T-helper 17 cell (primary cell): ENCODE data around the gene IQCB1. TPM values are rescaled to one million over a fixed set of nuclear protein-coding genes. Genes with fewer than 3 reads are reported as not detected.
A peak's percentile ranks its signal among the peaks of the same experiment; 100 is the strongest.
"Not testable (repeated sequence)": the region's sequence is repeated elsewhere in the genome, so short reads cannot be mapped to it uniquely, and the experiment has no call there.

Source experiments
- ATAC-seq: fragments of 150-1000 bp; cut with Tn5 transposase; 2 replicates; pipeline ENCODE4 v1.10.0; 2021; ENCODE audit warnings: mild to moderate bottlenecking, moderate library complexity
- DNase-seq, 3 donors: peaks; one replicate each; pipeline versions ENCODE4 v3.0.0 to v3.0.0-alpha.2; 2020 to 2021
- H3K9me3 ChIP-seq: one replicate; pipeline ENCODE4 v1.7.0; 2013; ENCODE audit warnings: low read length, mild to moderate bottlenecking; ENCODE audit not compliant: control insufficient read depth, poor library complexity, severe bottlenecking
- H3K27ac Mint-ChIP-seq: one replicate; pipeline ENCODE4 v1.8.0; 2022; ENCODE audit warnings: mild to moderate bottlenecking, moderate library complexity, mixed read lengths
- H3K27me3 Mint-ChIP-seq: one replicate; pipeline ENCODE4 v1.8.0; 2022; ENCODE audit warnings: mixed read lengths
- H3K36me3 Mint-ChIP-seq: one replicate; pipeline ENCODE4 v1.8.0; 2022; ENCODE audit warnings: low read depth, mixed read lengths
- H3K4me1 Mint-ChIP-seq: one replicate; pipeline ENCODE4 v1.8.0; 2022; ENCODE audit warnings: mild to moderate bottlenecking, mixed read lengths
- H3K4me3 Mint-ChIP-seq: one replicate; pipeline ENCODE4 v1.8.0; 2022; ENCODE audit warnings: mild to moderate bottlenecking, moderate library complexity, mixed read lengths
- total RNA-seq, 4 donors: library from RNA in 2 of 4; stranded (reverse) in 2 of 4; gene quantifications; one replicate each; pipeline ENCODE4 v1.2.3 and lab custom pipeline; 2022 to 2026

The IQCB1 gene, protein sequence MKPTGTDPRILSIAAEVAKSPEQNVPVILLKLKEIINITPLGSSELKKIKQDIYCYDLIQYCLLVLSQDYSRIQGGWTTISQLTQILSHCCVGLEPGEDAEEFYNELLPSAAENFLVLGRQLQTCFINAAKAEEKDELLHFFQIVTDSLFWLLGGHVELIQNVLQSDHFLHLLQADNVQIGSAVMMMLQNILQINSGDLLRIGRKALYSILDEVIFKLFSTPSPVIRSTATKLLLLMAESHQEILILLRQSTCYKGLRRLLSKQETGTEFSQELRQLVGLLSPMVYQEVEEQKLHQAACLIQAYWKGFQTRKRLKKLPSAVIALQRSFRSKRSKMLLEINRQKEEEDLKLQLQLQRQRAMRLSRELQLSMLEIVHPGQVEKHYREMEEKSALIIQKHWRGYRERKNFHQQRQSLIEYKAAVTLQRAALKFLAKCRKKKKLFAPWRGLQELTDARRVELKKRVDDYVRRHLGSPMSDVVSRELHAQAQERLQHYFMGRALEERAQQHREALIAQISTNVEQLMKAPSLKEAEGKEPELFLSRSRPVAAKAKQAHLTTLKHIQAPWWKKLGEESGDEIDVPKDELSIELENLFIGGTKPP
- total RNA-seq, result 10 to 100 TPM; 47.4 to 55.1 TPM
- total RNA-seq (lab: John Stamatoyannopoulos, UW), result 36.8 to 56.9 reads per million in 2 donors

DNA sequence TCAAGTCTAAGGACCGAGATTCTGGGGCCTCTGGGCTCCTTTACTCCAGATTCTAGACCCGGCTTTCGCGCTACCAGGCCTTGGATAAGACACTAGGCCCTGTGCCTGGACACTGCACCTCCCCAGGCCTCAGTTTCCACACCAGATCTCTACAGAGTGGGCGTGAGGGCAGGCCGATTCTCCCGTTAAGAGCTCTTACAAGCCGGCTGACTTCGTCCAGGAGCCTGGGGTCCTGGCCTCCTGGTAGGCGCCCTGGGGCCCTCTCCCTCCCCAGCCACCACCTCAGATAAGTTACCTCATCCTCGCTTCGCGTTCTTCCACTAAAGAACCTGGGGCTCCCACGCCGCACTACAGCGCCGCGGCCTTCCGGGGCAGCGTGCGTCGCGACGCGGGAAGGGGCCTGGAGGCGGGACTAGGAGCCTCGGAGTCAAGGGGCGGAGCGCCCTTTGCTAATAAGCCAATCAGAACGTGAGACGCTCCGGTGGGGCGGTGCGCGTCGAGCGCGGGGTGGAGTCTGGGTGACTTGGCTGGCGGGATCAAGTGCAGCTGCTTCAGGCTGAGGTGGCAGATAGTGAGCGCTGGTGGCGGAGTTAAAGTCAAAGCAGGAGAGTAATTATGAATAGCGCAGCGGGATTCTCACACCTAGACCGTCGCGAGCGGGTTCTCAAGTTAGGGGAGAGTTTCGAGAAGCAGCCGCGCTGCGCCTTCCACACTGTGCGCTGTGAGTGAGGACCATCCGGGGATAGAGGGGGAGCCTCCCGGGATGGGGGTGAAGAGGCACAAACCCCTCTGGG, at the start of gene IQCB1, which contains the start of gene EAF2:
IQCB1 (minus strand) TSS at position 390 of the 794 bp plus-strand sequence. CDS start 6,100 bp downstream, outside the sequence.
EAF2 (plus strand) TSS at position 539 of the 794 bp plus-strand sequence; CDS start at position 616, 77 bp downstream.
- Mint-ChIP-seq H3K27me3 (no peaks in the 10 kb centered on the region), H3K27ac (peak within 1 kb of the TSS; percentile 99), H3K4me3 (peak within 1 kb of the TSS; percentile 99), H3K36me3 (peaks cover 3% of the 10 kb centered on the region), H3K4me1 (peaks cover 35% of the 10 kb centered on the region)
- no peaks in the 10 kb centered on the region for H3K9me3 ChIP-seq
- DNase-seq (peak; percentile 87 to 93 (median 92)), ATAC-seq (peak; percentile 98)

DNA sequence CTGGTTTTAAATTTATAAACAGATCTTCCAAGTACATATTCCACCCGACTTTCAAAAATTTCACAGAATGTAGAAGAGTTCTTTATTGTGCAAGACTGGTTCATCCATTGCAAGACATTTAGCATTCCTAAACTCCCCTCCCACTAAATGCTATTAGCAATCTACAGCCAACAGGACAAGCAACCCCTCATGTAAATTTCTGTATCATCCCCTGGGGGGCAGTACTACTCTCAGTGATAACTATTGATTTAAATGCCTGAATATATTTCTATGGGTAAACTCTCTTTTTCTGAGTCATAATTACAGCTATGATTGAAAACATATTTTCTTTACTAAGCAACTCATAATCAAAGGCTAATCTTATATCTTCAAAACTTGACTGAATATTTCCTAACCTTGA, 48.6 kb upstream of the IQCB1 start:
- DNase-seq, result no peak

DNA sequence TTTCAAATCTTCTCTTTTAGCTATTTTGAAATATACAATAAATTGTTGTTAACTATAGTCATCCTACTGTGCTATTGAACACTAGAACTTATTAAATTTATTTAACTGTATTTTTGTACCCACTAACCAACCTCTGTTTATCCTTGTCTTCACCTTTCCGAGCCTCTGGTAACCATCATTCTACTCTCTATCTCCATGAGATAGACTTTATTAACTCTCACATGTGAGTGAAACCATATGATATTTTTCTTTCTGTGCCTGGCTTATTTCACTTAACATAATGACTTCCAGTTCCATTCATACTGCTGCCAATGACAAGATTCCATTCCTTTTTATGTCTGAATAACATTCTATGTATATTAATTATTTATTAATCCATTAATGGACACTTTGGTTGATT, 43.6 kb upstream of the IQCB1 start:
- no peaks in the 10 kb centered on the region for H3K27me3 Mint-ChIP-seq
- H3K36me3 Mint-ChIP-seq, result no peaks in the 10 kb centered on the region
- ATAC-seq, result no peak
- no peak for DNase-seq
- H3K4me1 Mint-ChIP-seq, result no peaks in the 10 kb centered on the region
- no peaks in the 10 kb centered on the region for H3K9me3 ChIP-seq
- no peak overlapping the region for H3K27ac Mint-ChIP-seq
- H3K4me3 Mint-ChIP-seq, result no peak overlapping the region

More for the DNA sequence above, 48.6 kb upstream of the IQCB1 start:
- Mint-ChIP-seq H3K4me1 (no peaks in the 10 kb centered on the region), H3K36me3 (no peaks in the 10 kb centered on the region), H3K4me3 (no peak overlapping the region), H3K27me3 (no peaks in the 10 kb centered on the region), H3K27ac (no peak overlapping the region)
- no peaks in the 10 kb centered on the region for H3K9me3 ChIP-seq
- no peak for ATAC-seq

DNA sequence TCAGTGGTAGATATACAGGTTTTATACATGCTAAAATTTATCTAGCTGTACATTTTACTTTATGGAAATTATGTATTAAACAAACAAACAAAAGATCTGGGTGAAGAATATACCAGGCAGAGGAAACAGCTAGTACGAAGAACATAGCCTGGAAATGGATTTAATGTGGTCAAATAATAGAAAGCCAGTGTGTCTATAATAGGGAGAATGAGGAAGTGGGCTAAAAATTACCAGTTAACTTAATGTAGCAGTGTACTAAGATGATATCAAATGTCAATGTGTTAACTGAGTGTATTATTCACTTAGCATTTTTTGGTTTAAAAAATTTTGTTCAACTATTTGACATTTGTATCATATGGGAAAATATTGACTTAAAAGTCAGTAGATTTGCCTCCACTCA, 36.6 kb upstream of the IQCB1 start:
- H3K9me3 ChIP-seq, result no peaks in the 10 kb centered on the region
- ATAC-seq (no peak), DNase-seq (no peak)
- Mint-ChIP-seq H3K27ac (no peak overlapping the region), H3K27me3 (no peaks in the 10 kb centered on the region), H3K36me3 (peaks cover 6% of the 10 kb centered on the region), H3K4me1 (no peaks in the 10 kb centered on the region), H3K4me3 (no peak overlapping the region)

DNA sequence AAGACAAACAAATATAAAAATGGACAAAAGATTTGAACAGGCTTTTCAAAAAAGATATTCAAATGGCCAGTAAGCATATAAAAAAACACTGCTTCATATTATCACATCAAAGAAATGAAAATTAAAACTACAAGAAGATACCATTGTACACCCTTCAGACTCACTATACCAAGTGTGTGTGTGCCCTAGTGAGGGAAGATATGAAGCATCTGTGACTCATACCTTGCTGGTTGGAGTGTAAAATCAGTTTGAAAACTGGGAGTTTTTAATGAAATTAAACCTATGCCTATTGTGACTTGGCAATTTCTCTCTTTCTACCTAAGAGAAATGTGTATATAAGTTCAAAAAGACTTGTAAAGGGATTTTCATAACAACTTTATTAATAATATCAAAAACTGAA, 35.9 kb upstream of the IQCB1 start:
- no peak overlapping the region for H3K4me3 Mint-ChIP-seq
- H3K27ac Mint-ChIP-seq, result no peak overlapping the region

DNA sequence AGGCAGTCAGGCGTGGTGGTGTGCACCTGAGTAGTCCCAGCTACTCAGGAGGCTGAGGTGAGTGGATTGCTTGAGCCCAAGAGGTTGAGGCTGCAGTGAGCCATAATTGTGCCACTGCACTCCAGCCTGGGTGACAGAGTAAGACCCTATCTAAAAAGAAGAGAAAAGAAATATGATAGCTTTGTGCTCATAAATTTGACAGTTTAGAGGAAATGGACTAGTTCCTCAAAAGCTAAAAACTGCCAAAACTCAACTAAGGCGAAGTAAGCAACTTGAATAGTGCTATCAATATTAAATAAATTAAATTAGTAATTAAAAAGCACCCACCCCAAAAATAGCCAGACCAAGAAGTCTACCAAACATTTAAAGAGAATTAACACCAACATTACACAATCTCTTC, 34.9 kb upstream of the IQCB1 start:
- no peaks in the 10 kb centered on the region for H3K27me3 Mint-ChIP-seq
- no peak overlapping the region for H3K4me3 Mint-ChIP-seq
- DNase-seq, result no peak
- ATAC-seq, result no peak
- no peaks in the 10 kb centered on the region for H3K4me1 Mint-ChIP-seq
- H3K36me3 Mint-ChIP-seq, result peaks cover 6% of the 10 kb centered on the region
- no peak overlapping the region for H3K27ac Mint-ChIP-seq
- no peaks in the 10 kb centered on the region for H3K9me3 ChIP-seq

More for the DNA sequence above, 35.9 kb upstream of the IQCB1 start:
- H3K4me1 Mint-ChIP-seq, result no peaks in the 10 kb centered on the region
- no peak for DNase-seq
- H3K27me3 Mint-ChIP-seq, result no peaks in the 10 kb centered on the region
- no peaks in the 10 kb centered on the region for H3K9me3 ChIP-seq
- peaks cover 6% of the 10 kb centered on the region for H3K36me3 Mint-ChIP-seq
- no peak for ATAC-seq

DNA sequence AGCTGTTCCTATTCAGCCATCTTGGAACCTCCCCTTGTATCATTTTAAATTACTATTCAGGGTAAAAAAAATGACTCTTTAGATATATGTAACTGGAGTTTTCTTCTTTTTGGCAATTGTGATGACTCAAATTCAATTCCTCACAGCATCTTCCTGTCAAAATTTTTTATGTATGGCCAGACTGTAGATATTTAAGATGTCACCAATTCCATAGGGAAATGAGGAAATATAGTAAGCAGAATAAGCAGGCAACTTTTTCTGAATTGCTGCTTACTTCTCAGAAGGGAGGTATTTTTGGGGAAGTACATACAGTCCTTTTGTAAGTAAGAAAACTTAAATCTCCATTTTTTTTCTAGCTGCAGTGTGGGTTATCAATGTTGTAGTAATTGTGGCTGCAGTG, 28.9 kb upstream of the IQCB1 start:
- peaks cover 4% of the 10 kb centered on the region for H3K4me1 Mint-ChIP-seq
- DNase-seq (no peak), ATAC-seq (no peak)
- H3K27ac Mint-ChIP-seq, result no peak overlapping the region
- H3K36me3 Mint-ChIP-seq, result peaks cover 5% of the 10 kb centered on the region
- no peak overlapping the region for H3K4me3 Mint-ChIP-seq
- H3K9me3 ChIP-seq, result no peaks in the 10 kb centered on the region
- no peaks in the 10 kb centered on the region for H3K27me3 Mint-ChIP-seq

DNA sequence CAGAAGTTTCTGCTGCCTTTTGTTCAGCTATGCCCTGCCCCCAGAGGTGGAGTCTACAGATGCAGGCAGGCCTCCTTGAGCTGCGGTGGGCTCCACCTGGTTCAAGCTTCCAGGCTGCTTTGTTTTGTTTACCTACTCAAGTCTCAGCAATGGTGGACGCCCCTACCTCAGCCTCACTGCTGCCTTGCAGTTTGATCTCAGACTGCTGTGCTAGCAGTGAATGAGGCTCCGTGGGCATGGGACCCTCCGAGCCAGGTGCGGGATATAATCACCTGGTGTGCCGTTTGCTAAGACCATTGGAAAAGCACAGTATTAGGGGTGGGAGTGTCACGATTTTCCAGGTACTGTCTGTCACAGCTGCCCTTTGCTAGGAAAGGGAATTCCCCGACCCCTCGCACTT, 28.4 kb upstream of the IQCB1 start:
- not testable (repeated sequence) for H3K4me3 Mint-ChIP-seq, DNase-seq, ATAC-seq, H3K27ac Mint-ChIP-seq, H3K9me3 ChIP-seq, H3K36me3 Mint-ChIP-seq, H3K4me1 Mint-ChIP-seq, H3K27me3 Mint-ChIP-seq

DNA sequence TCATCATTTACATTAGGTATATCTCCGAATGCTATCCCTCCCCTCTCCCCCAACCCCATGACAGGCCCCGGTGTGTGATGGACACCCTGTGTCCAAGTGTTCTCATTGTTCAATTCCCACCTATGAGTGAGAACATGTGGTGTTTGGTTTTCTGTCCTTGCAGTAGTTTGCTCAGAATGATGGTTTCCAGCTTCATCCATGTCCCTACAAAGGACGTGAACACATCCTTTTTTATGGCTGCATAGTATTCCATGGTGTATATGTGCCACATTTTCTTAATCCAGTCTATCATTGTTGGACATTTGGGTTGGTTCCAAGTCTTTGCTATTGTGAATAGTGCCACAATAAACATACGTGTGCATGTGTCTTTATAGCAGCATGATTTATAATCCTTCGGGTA, 22.9 kb upstream of the IQCB1 start:
- H3K4me3 Mint-ChIP-seq, H3K36me3 Mint-ChIP-seq, H3K4me1 Mint-ChIP-seq, ATAC-seq, DNase-seq, H3K9me3 ChIP-seq, H3K27me3 Mint-ChIP-seq, H3K27ac Mint-ChIP-seq: not testable (repeated sequence)

DNA sequence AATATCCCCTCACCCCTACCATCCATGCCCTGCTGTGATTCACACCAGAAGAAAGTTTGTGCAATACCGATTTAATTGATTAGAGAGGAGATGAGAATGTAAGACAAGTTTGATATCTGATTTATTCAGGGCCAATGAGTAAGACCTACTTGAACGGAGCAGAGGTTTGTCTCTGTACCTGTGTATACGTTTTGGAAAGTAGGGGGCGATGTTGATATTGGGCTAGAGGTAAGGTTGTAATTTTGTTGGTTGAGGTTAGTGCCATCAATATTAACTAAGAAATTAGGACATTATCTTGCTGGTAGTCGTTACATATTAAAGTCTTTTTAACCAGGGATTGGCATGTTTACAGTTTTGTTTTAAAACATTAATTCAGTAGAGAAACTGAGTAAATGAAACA, 20.7 kb upstream of the IQCB1 start:
- DNase-seq, result no peak
- peaks cover 3% of the 10 kb centered on the region for H3K36me3 Mint-ChIP-seq

DNA sequence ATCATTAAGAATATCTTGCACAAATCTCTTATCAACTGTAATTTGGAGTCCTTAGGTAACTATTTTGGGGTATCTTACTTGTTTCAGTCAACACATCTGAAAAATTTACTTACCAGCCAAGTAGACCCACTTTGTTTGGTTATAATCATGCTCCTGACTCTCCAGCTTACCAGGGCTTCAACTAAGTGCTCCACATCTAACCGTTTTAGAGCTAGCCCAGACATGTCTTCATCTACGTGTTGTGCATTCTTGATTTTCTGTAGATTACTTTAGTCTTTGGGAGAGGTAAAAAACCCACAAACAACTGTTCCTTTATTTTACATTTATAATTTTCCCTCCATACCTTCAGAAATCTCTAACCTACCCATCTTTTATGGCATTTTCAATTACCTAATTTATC, 17.4 kb upstream of the IQCB1 start:
- H3K27ac Mint-ChIP-seq, result no peak overlapping the region
- no peak for DNase-seq

More for the DNA sequence above, 20.7 kb upstream of the IQCB1 start:
- Mint-ChIP-seq H3K27me3 (no peaks in the 10 kb centered on the region), H3K4me3 (no peak overlapping the region), H3K27ac (peak overlapping the region; percentile 6), H3K4me1 (peaks cover 4% of the 10 kb centered on the region)
- H3K9me3 ChIP-seq, result no peaks in the 10 kb centered on the region
- ATAC-seq, result no peak

DNA sequence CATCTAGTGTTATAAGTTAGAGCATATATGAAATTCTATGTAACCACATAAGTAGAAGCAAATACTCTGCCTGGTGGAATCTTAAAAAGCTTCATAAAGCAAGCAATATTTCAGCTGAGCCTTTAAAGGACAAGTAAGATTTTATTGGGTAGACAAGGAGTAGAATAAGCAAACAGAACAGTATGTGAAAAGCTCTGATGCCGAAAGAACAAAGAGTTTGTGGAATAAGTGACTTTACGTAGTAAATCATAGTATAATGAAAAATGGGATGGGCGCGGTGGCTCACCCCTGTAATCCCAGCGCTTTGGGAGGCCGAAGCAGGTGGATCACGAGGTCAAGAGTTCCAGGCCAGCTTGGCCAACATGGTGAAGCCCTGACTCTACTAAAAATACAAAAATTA, 10.0 kb upstream of the IQCB1 start:
- peaks cover 6% of the 10 kb centered on the region for H3K36me3 Mint-ChIP-seq
- H3K4me1 Mint-ChIP-seq, result peaks cover 3% of the 10 kb centered on the region
- ATAC-seq, result no peak
- DNase-seq, result no peak
- H3K9me3 ChIP-seq, result no peaks in the 10 kb centered on the region
- no peak overlapping the region for H3K27ac Mint-ChIP-seq
- H3K4me3 Mint-ChIP-seq, result no peak overlapping the region
- H3K27me3 Mint-ChIP-seq, result no peaks in the 10 kb centered on the region

More for the DNA sequence above, 17.4 kb upstream of the IQCB1 start:
- no peaks in the 10 kb centered on the region for H3K36me3 Mint-ChIP-seq
- ATAC-seq, result no peak
- peaks cover 4% of the 10 kb centered on the region for H3K4me1 Mint-ChIP-seq
- H3K9me3 ChIP-seq, result no peaks in the 10 kb centered on the region
- no peak overlapping the region for H3K4me3 Mint-ChIP-seq
- no peaks in the 10 kb centered on the region for H3K27me3 Mint-ChIP-seq

DNA sequence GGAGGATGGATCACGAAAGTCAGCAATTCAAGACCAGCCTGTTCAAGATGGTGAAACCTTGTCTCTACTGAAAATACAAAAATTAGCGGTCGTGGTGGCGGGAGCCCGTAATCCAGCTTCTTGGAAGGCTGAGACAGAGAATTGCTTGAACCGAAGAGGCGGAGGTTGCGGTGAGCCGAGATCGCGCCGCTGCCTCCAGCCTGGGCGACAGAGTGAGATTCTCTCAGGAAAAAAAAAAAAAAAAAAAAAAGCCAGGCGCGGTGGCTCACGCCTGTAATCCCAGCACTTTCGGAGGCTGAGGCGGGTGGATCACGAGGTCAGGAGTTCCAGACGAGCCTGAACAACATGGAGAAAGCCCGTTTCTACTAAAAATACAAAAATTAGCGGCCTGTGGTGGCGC, 5.1 kb upstream of the IQCB1 start:
- H3K4me1 Mint-ChIP-seq, result peaks cover 16% of the 10 kb centered on the region
- no peak overlapping the region for H3K4me3 Mint-ChIP-seq
- DNase-seq (no peak), ATAC-seq (no peak)
- no peaks in the 10 kb centered on the region for H3K9me3 ChIP-seq
- peaks cover 3% of the 10 kb centered on the region for H3K36me3 Mint-ChIP-seq
- H3K27me3 Mint-ChIP-seq, result no peaks in the 10 kb centered on the region
- H3K27ac Mint-ChIP-seq, result no peak overlapping the region
